ENCODE measurements around the gene SLC22A25.
"Not testable (repeated sequence)": the region's sequence is repeated elsewhere in the genome, so short reads cannot be mapped to it uniquely, and the experiment has no call there.

The SLC22A25 gene

GRCh38 chr11:63243533-63243932, at the start of gene SLC22A25:
SLC22A25 (minus strand) TSS chr11:63243599; CDS start chr11:63229652, 13,947 bp downstream.
- no peak for DNase-seq

GRCh38 chr11:63290285-63290684, 46.9 kb upstream of the SLC22A25 start:
- no peak for DNase-seq

- DNase-seq: no peak
These were observed 46.3 kb upstream of the SLC22A25 start for GRCh38 chr11:63289658-63290057.

- no peak for DNase-seq
These were observed 39.2 kb upstream of the SLC22A25 start for GRCh38 chr11:63282579-63282978.

GRCh38 chr11:63280920-63281319, 37.5 kb upstream of the SLC22A25 start:
- DNase-seq: no peak

GRCh38 chr11:63277345-63277943, 34.0 kb upstream of the SLC22A25 start:
- no peak for DNase-seq

GRCh38 chr11:63274776-63275175, 31.4 kb upstream of the SLC22A25 start:
- peak; percentile 3 for DNase-seq

- DNase-seq: no peak
These were observed 30.3 kb upstream of the SLC22A25 start for GRCh38 chr11:63273685-63274084.

GRCh38 chr11:63262547-63262946, 19.1 kb upstream of the SLC22A25 start:
- DNase-seq: no peak

- DNase-seq: no peak
These were observed 7.9 kb upstream of the SLC22A25 start for GRCh38 chr11:63251312-63251711.

GRCh38 chr11:63250162-63251050, 7.0 kb upstream of the SLC22A25 start:
- no peak for DNase-seq

GRCh38 chr11:63248966-63249365, 5.6 kb upstream of the SLC22A25 start:
- no peak for DNase-seq

GRCh38 chr11:63247237-63248002, 4.0 kb upstream of the SLC22A25 start:
- not testable (repeated sequence) for DNase-seq

- no peak for DNase-seq
These were observed 2.6 kb upstream of the SLC22A25 start for GRCh38 chr11:63246045-63246444.

- DNase-seq: no peak
These were observed 1.5 kb upstream of the SLC22A25 start for GRCh38 chr11:63244862-63245261.

- DNase-seq: no peak
These were observed 1.2 kb downstream of the SLC22A25 start for GRCh38 chr11:63242089-63242781.

GRCh38 chr11:63240791-63241379, 2.5 kb downstream of the SLC22A25 start:
- DNase-seq: no peak

- DNase-seq: no peak
These were observed 3.3 kb downstream of the SLC22A25 start for GRCh38 chr11:63240098-63240497.

- DNase-seq: no peak
These were observed 4.1 kb downstream of the SLC22A25 start for GRCh38 chr11:63239254-63239653.

- DNase-seq: no peak
These were observed 6.0 kb downstream of the SLC22A25 start for GRCh38 chr11:63237413-63237812.

- DNase-seq: not testable (repeated sequence)
These were observed 7.6 kb downstream of the SLC22A25 start for GRCh38 chr11:63235471-63236461.
